AG04450 (cell line): ENCODE data around the gene YLPM1. TPM values are rescaled to one million over a fixed set of nuclear protein-coding genes. Genes with fewer than 3 reads are reported as not detected.

Source experiments
- CTCF ChIA-PET: fragments of 300-600, 350-600 bp; formaldehyde crosslinking; extraction: SDS; loops from one replicate; lab custom pipeline; 2022; ENCODE audit warnings: antibody characterized with exemption, inconsistent platforms; lab: Charles Lee
- POLR2A ChIA-PET: fragments of 350-600 bp; formaldehyde crosslinking; extraction: SDS; loops from one replicate; lab custom pipeline; 2021; ENCODE audit warnings: antibody characterized with exemption, inconsistent platforms; lab: Yijun Ruan, JAX
- DNase-seq: peaks from one replicate; pipeline ENCODE4 v3.0.0-alpha.2; 2011; ENCODE audit warnings: low read depth, low spot score
- H3K27ac ChIP-seq: one replicate; pipeline ENCODE4 v1.5.1; 2012; ENCODE audit warnings: low read depth, low read length, control low read depth
- H3K27me3 ChIP-seq: one replicate; pipeline ENCODE4 v1.6.0; 2012; ENCODE audit warnings: low read length; ENCODE audit not compliant: control insufficient read depth, insufficient read depth
- H3K4me3 ChIP-seq: 2 replicates; pipeline ENCODE4 v1.5.1; 2011; ENCODE audit warnings: mild to moderate bottlenecking, low read depth, low read length, control low read depth
- H3K9me3 ChIP-seq: 2 replicates; pipeline ENCODE4 v1.5.1; 2012; ENCODE audit warnings: low read length; ENCODE audit not compliant: control insufficient read depth, insufficient read depth
- CTCF ChIP-seq: IDR thresholded peaks from 2 replicates; pipeline ENCODE4 v1.5.1; 2011; ENCODE audit warnings: low read depth, low read length, control low read depth, inconsistent platforms
- polyA plus RNA-seq: library from polyadenylated mRNA; depleted of rRNA; stranded (reverse); fragments of >200 nt; gene quantifications from 2 replicates; pipeline ENCODE4 v1.2.3, GENCODE V29; 2011

YLPM1 gene
- polyA plus RNA-seq, 1 experiment, result 15.3 TPM

- no peak for DNase-seq
- POLR2A ChIA-PET, result interaction anchor here (1.6 kb wide), 1 partner anchor 73 kb away, joined by 4 read pairs; the partner anchor contains the start of gene YLPM1
- CTCF ChIA-PET, result interaction anchor here (2.4 to 3.5 kb wide), 2 partner anchors 24 to 224 kb away, joined by 8 to 22 read pairs; partner anchors contain the start of gene LTBP2
Observed at GRCh38 chr14:74836251-74836960, 73.3 kb downstream of the YLPM1 start.

GRCh38 chr14:74838166-74838565, 75.0 kb downstream of the YLPM1 start:
- TF ChIP-seq CTCF, result no peak
- POLR2A ChIA-PET, result no interaction called here
- Histone ChIP-seq H3K27me3 (no peaks in the 10 kb centered on the region), H3K4me3 (no peak overlapping the region), H3K9me3 (no peaks in the 10 kb centered on the region), H3K27ac (no peak overlapping the region)
- CTCF ChIA-PET, result interaction anchor here (0.6 to 3.5 kb wide), 3 partner anchors 22 to 1045 kb away, joined by 3 to 22 read pairs (median 19); no protein-coding TSS in a partner anchor
- no peak for DNase-seq

More at GRCh38 chr14:74836251-74836960, 73.3 kb downstream of the YLPM1 start:
- TF ChIP-seq CTCF, result no peak
- Histone ChIP-seq H3K27me3 (no peaks in the 10 kb centered on the region), H3K27ac (no peak overlapping the region), H3K4me3 (no peak overlapping the region), H3K9me3 (no peaks in the 10 kb centered on the region)

GRCh38 chr14:74840603-74841030, 77.5 kb downstream of the YLPM1 start:
- H3K27ac ChIP-seq, result no peak overlapping the region
- ChIA-PET CTCF (interaction anchor here (3.2 kb wide), 1 partner anchor 20 kb away, joined by 19 read pairs; no protein-coding TSS in a partner anchor), POLR2A (no interaction called here)
- TF ChIP-seq CTCF, result no peak
- H3K9me3 ChIP-seq, result no peaks in the 10 kb centered on the region
- H3K4me3 ChIP-seq, result no peak overlapping the region
- H3K27me3 ChIP-seq, result no peaks in the 10 kb centered on the region
- DNase-seq, result no peak

- no peaks in the 10 kb centered on the region for H3K27me3 ChIP-seq
- DNase-seq, result no peak
- H3K4me3 ChIP-seq, result no peak overlapping the region
- TF ChIP-seq CTCF, result no peak
- ChIA-PET CTCF (interaction anchor here (0.7 to 3.2 kb wide), 3 partner anchors 20 to 813 kb away, joined by 4 to 19 read pairs (median 9); no protein-coding TSS in a partner anchor), POLR2A (no interaction called here)
- no peaks in the 10 kb centered on the region for H3K9me3 ChIP-seq
- H3K27ac ChIP-seq, result no peak overlapping the region
Observed at GRCh38 chr14:74841230-74842207, 78.4 kb downstream of the YLPM1 start.
